Small intestine (tissue), 7 donors: Measurements from ENCODE around the gene XCR1. TPM values are rescaled to one million over a fixed set of nuclear protein-coding genes. Genes with fewer than 3 reads are reported as not detected.

Experiments used
- DNase-seq, 2 donors: peaks; one replicate each; pipeline versions ENCODE4 v3.0.0 to v3.0.0-alpha.2; 2013
- FAIRE-seq: peaks from 2 replicates; lab custom pipeline; 2012; peaks lifted over from hg19 to GRCh38; lab: Jason Lieb, UNC
- H3K27ac ChIP-seq, 3 donors: one replicate each; pipeline ENCODE4 v1.5.1; 2013; ENCODE audit warnings: low read length in 2 of 3, mild to moderate bottlenecking in 2 of 3, control low read depth in 1 of 3, inconsistent platforms in 1 of 3, low read depth in 1 of 3, moderate library complexity in 1 of 3
- H3K27me3 ChIP-seq, 3 donors: one replicate each; pipeline ENCODE4 v1.6.1; 2013; ENCODE audit warnings: low read length in 3 of 3, inconsistent platforms in 1 of 3; ENCODE audit not compliant: control insufficient read depth in 3 of 3, insufficient read depth in 3 of 3
- H3K36me3 ChIP-seq, 3 donors: one replicate each; pipeline ENCODE4 v1.6.1; 2013; ENCODE audit warnings: low read length in 3 of 3, inconsistent platforms in 1 of 3, low read depth in 1 of 3, mild to moderate bottlenecking in 1 of 3, moderate library complexity in 1 of 3; ENCODE audit not compliant: control insufficient read depth in 3 of 3, insufficient read depth in 2 of 3
- H3K4me1 ChIP-seq, 3 donors: one replicate each; pipeline ENCODE4 v1.6.1; 2013; ENCODE audit warnings: low read length in 2 of 3, inconsistent platforms in 1 of 3, low read depth in 1 of 3, mild to moderate bottlenecking in 1 of 3, moderate library complexity in 1 of 3; ENCODE audit not compliant: control insufficient read depth in 3 of 3, insufficient read depth in 2 of 3
- H3K4me3 ChIP-seq, 3 donors: one replicate each; pipeline ENCODE4 v1.5.1; 2013; ENCODE audit warnings: low read length in 3 of 3, control low read depth in 1 of 3, inconsistent platforms in 1 of 3, low read depth in 1 of 3, mild to moderate bottlenecking in 1 of 3, moderate library complexity in 1 of 3
- H3K9me3 ChIP-seq, 2 donors: one replicate each; pipeline ENCODE4 v1.6.1; 2013; ENCODE audit warnings: low read depth in 1 of 2, low read length in 1 of 2; ENCODE audit not compliant: control insufficient read depth in 2 of 2, insufficient read depth in 1 of 2
- WGBS, 3 donors: extraction: QIAGEN DNeasy Blood & Tissue Kit; methylation state at CpG; one replicate each; pipeline ENCODE4 v1.1.7; 2013; 5-methylcytosine and 5-hydroxymethylcytosine counted together
- polyA plus RNA-seq, 4 donors: library from polyadenylated mRNA; stranded (reverse) in 3 of 4; unstranded in 1 of 4; fragments of 200-250 nt in 3 of 4; fragments of 120-200 nt in 1 of 4; gene quantifications; one replicate each; pipeline versions ENCODE4 v1.2.1 to v1.2.3, GENCODE V29; 2013
- donor health status: healthy with polysubstance abuse.
- donor health status: control.
- donor health status: control.
- donor health status: Bipolar disorder and iron deficiency.
- donor health status: healthy.

Gene XCR1
- polyA plus RNA-seq, 4 donors: under 0.01 to 1.1 (median 0.13) TPM; not detected in 1

GRCh38 chr3:45981346-45982074 lies 45.8 kb downstream of the XCR1 start:
- Histone ChIP-seq H3K27me3 (no peaks in the 10 kb centered on the region), H3K36me3 (peaks cover 8 to 33% (median 16%) of the 10 kb centered on the region in 3 donors), H3K9me3 (no peaks in the 10 kb centered on the region), H3K4me3 (no peak overlapping the region), H3K4me1 (peaks cover 7 to 30% (median 11%) of the 10 kb centered on the region in 3 donors), H3K27ac (peak overlapping the region in 1 of 3 donors; percentile 48)
- WGBS, 3 donors: 42 to 63% (median 57%) methylated on average over 2 of the region's 2 CpGs
- FAIRE-seq: no peak
- DNase-seq: peak in 1 of 2 donors; percentile 37

GRCh38 chr3:45980819-45981218 lies 46.5 kb downstream of the XCR1 start:
- H3K4me3 ChIP-seq: no peak overlapping the region
- H3K9me3 ChIP-seq: no peaks in the 10 kb centered on the region
- WGBS, 3 donors: 96 to 98% (median 96%) methylated on average over 2 of the region's 2 CpGs
- H3K27me3 ChIP-seq: no peaks in the 10 kb centered on the region
- H3K4me1 ChIP-seq: peaks cover 7 to 24% (median 7%) of the 10 kb centered on the region in 3 donors
- no peak overlapping the region for H3K27ac ChIP-seq
- H3K36me3 ChIP-seq: peaks cover 11 to 39% (median 16%) of the 10 kb centered on the region in 3 donors
- DNase-seq (no peak), FAIRE-seq (no peak)

GRCh38 chr3:45980229-45980813 lies 47.0 kb downstream of the XCR1 start:
- peaks cover 11 to 39% (median 16%) of the 10 kb centered on the region in 3 donors for H3K36me3 ChIP-seq
- DNase-seq (peak in 1 of 2 donors; percentile 23), FAIRE-seq (no peak)
- H3K9me3 ChIP-seq: no peaks in the 10 kb centered on the region
- no peak overlapping the region for H3K4me3 ChIP-seq
- H3K27ac ChIP-seq: no peak overlapping the region
- H3K4me1 ChIP-seq: peaks cover 4 to 19% (median 7%) of the 10 kb centered on the region in 3 donors
- H3K27me3 ChIP-seq: no peaks in the 10 kb centered on the region
- 55 to 76% (median 62%) methylated on average over 7 of the region's 7 CpGs for WGBS, 3 donors

- peak overlapping the region in 2 of 3 donors; percentile 50 to 76 for H3K27ac ChIP-seq
- WGBS, 3 donors: 82 to 86% (median 85%) methylated on average over 4 of the region's 4 CpGs
- no peak overlapping the region for H3K4me3 ChIP-seq
- H3K27me3 ChIP-seq: no peaks in the 10 kb centered on the region
- DNase-seq (no peak), FAIRE-seq (no peak)
- H3K9me3 ChIP-seq: no peaks in the 10 kb centered on the region
- H3K4me1 ChIP-seq: peaks cover 0 to 10% (median 7%) of the 10 kb centered on the region in 3 donors
- H3K36me3 ChIP-seq: peaks cover 12 to 41% (median 15%) of the 10 kb centered on the region in 3 donors
Observed at GRCh38 chr3:45979378-45979777, 47.9 kb downstream of the XCR1 start.

- Histone ChIP-seq H3K27me3 (no peaks in the 10 kb centered on the region), H3K27ac (peak overlapping the region in 2 of 3 donors; percentile 8 to 51), H3K4me3 (no peak overlapping the region), H3K36me3 (peaks cover 8 to 38% (median 9%) of the 10 kb centered on the region in 3 donors), H3K9me3 (no peaks in the 10 kb centered on the region), H3K4me1 (peaks cover 0 to 5% (median under 1%) of the 10 kb centered on the region in 3 donors)
- FAIRE-seq: no peak
- DNase-seq: peak; percentile 57 to 77
- WGBS, 3 donors: 45 to 67% (median 57%) methylated on average over 5 of the region's 5 CpGs
Observed at GRCh38 chr3:45978006-45978761, 49.1 kb downstream of the XCR1 start.

- Histone ChIP-seq H3K4me3 (no peak overlapping the region), H3K27ac (peak overlapping the region in 2 of 3 donors; percentile 44 to 65), H3K4me1 (peaks cover 0 to 5% (median 0%) of the 10 kb centered on the region in 3 donors), H3K27me3 (no peaks in the 10 kb centered on the region), H3K36me3 (peaks cover 3 to 37% (median 9%) of the 10 kb centered on the region in 3 donors), H3K9me3 (no peaks in the 10 kb centered on the region)
- 76 to 81% (median 80%) methylated on average over 6 of the region's 6 CpGs for WGBS, 3 donors
- DNase-seq (peak in 1 of 2 donors; percentile 31), FAIRE-seq (no peak)
Observed at GRCh38 chr3:45976191-45977091, 50.8 kb downstream of the XCR1 start.

GRCh38 chr3:45975686-45976085 lies 51.6 kb downstream of the XCR1 start:
- H3K4me1 ChIP-seq: peaks cover 0 to 5% (median 0%) of the 10 kb centered on the region in 3 donors
- WGBS, 3 donors: 40 to 67% (median 50%) methylated on average over 5 of the region's 5 CpGs
- no peak for FAIRE-seq

More at GRCh38 chr3:45975686-45976085, 51.6 kb downstream of the XCR1 start:
- no peaks in the 10 kb centered on the region for H3K27me3 ChIP-seq
- peak overlapping the region in 2 of 3 donors; percentile 44 to 59 for H3K27ac ChIP-seq
- H3K4me3 ChIP-seq: no peak overlapping the region
- peaks cover 3 to 37% (median 9%) of the 10 kb centered on the region in 3 donors for H3K36me3 ChIP-seq
- H3K9me3 ChIP-seq: no peaks in the 10 kb centered on the region
- no peak for DNase-seq
